Natural killer cell (primary cell): ENCODE data around the gene AKAP6. TPM values are rescaled to one million over a fixed set of nuclear protein-coding genes. Genes with fewer than 3 reads are reported as not detected.

Experiments
- ATAC-seq, 3 donors: fragments of 150-1000 bp in 2 of 3; fragments of 200-7000 bp in 1 of 3; cut with Tn5 transposase; 1 replicate in 1 of 3; 2 replicates in 2 of 3; pipeline ENCODE4 v1.10.0; 2021; ENCODE audit warnings: mild to moderate bottlenecking in 2 of 3, moderate library complexity in 2 of 3
- DNase-seq, 2 donors: peaks; one replicate each; pipeline versions ENCODE4 v3.0.0 to v3.0.0-alpha.2; 2013 to 2021; ENCODE audit warnings: mixed read lengths in 1 of 2
- H3K27ac ChIP-seq: one replicate; pipeline ENCODE4 v1.5.1; 2013; ENCODE audit warnings: mild to moderate bottlenecking, low read length
- H3K27me3 ChIP-seq: one replicate; pipeline ENCODE4 v1.6.1; 2013; ENCODE audit warnings: low read length; ENCODE audit not compliant: control insufficient read depth, insufficient read depth
- H3K36me3 ChIP-seq: one replicate; pipeline ENCODE4 v1.6.1; 2013; ENCODE audit warnings: low read length; ENCODE audit not compliant: control insufficient read depth, insufficient read depth
- H3K4me1 ChIP-seq: one replicate; pipeline ENCODE4 v1.6.1; 2013; ENCODE audit warnings: low read length; ENCODE audit not compliant: control insufficient read depth, insufficient read depth
- H3K4me3 ChIP-seq: one replicate; pipeline ENCODE4 v1.5.1; 2013; ENCODE audit warnings: low read length
- H3K9me3 ChIP-seq: one replicate; pipeline ENCODE4 v1.6.1; 2013; ENCODE audit warnings: low read length; ENCODE audit not compliant: control insufficient read depth, insufficient read depth
- H3K27ac Mint-ChIP-seq, 2 donors: one replicate each; pipeline ENCODE4 v1.8.0; 2022; ENCODE audit warnings: mild to moderate bottlenecking in 2 of 2, mixed read lengths in 2 of 2, moderate library complexity in 1 of 2
- H3K27me3 Mint-ChIP-seq, 2 donors: one replicate each; pipeline ENCODE4 v1.8.0; 2022; ENCODE audit warnings: low read depth in 2 of 2, mixed read lengths in 2 of 2
- H3K36me3 Mint-ChIP-seq: one replicate; pipeline ENCODE4 v1.8.0; 2022; ENCODE audit warnings: mixed read lengths
- H3K4me1 Mint-ChIP-seq, 2 donors: one replicate each; pipeline ENCODE4 v1.8.0; 2022; ENCODE audit warnings: mixed read lengths in 2 of 2
- H3K4me3 Mint-ChIP-seq: one replicate; pipeline ENCODE4 v1.8.0; 2022; ENCODE audit warnings: mild to moderate bottlenecking, moderate library complexity, mixed read lengths
- H3K9me3 Mint-ChIP-seq, 2 donors: one replicate each; pipeline ENCODE4 v1.8.0; 2022; ENCODE audit warnings: mixed read lengths in 2 of 2
- WGBS: methylation state at CpG from one replicate; pipeline ENCODE4 v1.1.7; 2013; ENCODE audit warnings: missing lambda C conversion rate; ENCODE audit not compliant: insufficient coverage; 5-methylcytosine and 5-hydroxymethylcytosine counted together
- intact Hi-C: fragments of 100-400 bp; cut with micrococcal nuclease; formaldehyde crosslinking; loops from one replicate; pipeline ENCODE4 v1.14.2; 2022
- total RNA-seq, 4 donors: library from RNA; stranded (reverse); fragments of 120-200 nt in 1 of 4; gene quantifications; one replicate each; pipeline versions ENCODE4 v1.2.3 to v1.2.4, GENCODE V29; 2013 to 2022
- TF ChIP-seq, protein P1 (sequence below): fragments of 200-600 bp; IDR thresholded peaks from one replicate; pipeline ENCODE4 v1.8.0; 2022; ENCODE audit warnings: antibody characterized with exemption

AKAP6 gene
- total RNA-seq, 3 donors from 2014 or later (not counting 1 experiment from before 2014, with no cell fraction given), result 0.21 to 1.3 (median 0.80) TPM

DNA sequence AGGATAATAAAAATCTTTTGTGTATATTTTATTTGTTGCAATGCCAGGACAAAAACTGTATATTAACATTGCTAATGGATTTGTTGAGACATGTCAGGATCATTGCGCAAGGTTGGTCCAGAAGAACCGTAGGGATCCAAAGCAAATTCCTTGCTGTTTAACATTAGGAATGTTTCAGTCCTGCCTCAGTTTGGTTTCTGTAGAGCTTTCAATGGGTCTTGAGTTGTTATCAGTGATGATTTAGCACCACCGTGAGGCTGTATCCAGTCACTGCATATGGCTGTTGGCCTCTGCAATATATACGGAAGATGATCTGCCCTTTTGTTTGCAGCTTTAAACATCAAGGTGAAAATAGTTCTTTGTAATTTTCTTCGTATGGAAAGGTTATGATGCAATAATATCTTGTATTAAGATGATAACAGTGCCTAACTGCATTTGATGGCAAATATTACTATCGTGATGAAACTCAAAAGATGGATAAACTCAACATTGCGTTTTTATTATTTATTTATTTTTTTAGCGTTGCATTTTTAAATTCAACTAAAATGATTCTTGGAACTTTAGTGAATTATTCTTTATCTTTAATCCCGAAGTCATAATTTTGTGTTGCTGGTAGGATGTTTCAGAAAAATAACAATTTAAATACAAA is 231.2 kb downstream of the AKAP6 start:
- Mint-ChIP-seq H3K27ac (no peak overlapping the region), H3K27me3 (peaks cover 0 to 3% of the 10 kb centered on the region in 2 donors), H3K4me1 (peaks cover 13 to 18% of the 10 kb centered on the region in 2 donors), H3K9me3 (no peaks in the 10 kb centered on the region), H3K36me3 (no peaks in the 10 kb centered on the region), H3K4me3 (no peak overlapping the region)
- Histone ChIP-seq H3K4me1 (no peaks in the 10 kb centered on the region), H3K9me3 (no peaks in the 10 kb centered on the region), H3K27ac (no peak overlapping the region), H3K4me3 (no peak overlapping the region), H3K27me3 (no peaks in the 10 kb centered on the region), H3K36me3 (no peaks in the 10 kb centered on the region)
- ATAC-seq, result peak in 2 of 3 donors; percentile 47 to 60
- 33% methylated on average over 6 of the region's 9 CpGs for WGBS
- TF ChIP-seq, protein P1, sequence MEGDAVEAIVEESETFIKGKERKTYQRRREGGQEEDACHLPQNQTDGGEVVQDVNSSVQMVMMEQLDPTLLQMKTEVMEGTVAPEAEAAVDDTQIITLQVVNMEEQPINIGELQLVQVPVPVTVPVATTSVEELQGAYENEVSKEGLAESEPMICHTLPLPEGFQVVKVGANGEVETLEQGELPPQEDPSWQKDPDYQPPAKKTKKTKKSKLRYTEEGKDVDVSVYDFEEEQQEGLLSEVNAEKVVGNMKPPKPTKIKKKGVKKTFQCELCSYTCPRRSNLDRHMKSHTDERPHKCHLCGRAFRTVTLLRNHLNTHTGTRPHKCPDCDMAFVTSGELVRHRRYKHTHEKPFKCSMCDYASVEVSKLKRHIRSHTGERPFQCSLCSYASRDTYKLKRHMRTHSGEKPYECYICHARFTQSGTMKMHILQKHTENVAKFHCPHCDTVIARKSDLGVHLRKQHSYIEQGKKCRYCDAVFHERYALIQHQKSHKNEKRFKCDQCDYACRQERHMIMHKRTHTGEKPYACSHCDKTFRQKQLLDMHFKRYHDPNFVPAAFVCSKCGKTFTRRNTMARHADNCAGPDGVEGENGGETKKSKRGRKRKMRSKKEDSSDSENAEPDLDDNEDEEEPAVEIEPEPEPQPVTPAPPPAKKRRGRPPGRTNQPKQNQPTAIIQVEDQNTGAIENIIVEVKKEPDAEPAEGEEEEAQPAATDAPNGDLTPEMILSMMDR, result peak; percentile 37
- DNase-seq, result peak in 1 of 2 donors; percentile 53
- intact Hi-C loops, result loop anchor here (2.0 to 10.0 kb wide), 2 partner anchors 486 to 634 kb away; partner anchors contain the start of gene ARHGAP5

DNA sequence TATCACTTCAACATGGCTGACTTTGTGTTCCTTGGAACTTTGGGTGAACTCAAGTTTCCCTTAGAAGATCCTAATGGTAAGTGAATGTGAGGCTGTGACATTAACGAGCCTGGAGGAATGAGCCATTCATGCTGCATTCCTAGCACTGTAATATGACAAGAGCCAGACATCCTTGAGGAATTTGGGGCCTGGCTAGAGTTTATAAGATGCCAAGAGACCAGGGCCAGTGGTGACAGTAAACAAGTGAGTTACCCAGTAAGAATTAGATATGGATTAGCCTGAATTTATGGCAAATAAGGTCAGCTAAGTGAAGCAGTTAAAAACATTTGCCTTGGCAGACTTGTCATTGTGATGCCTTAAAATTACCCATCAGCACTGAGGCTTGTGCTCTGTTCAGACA is 232.4 kb downstream of the AKAP6 start:
- no peaks in the 10 kb centered on the region for H3K36me3 Mint-ChIP-seq
- intact Hi-C loops, result loop anchor here (2.0 to 10.0 kb wide), 2 partner anchors 487 to 635 kb away; partner anchors contain the start of gene ARHGAP5
- ATAC-seq, result no peak

DNA sequence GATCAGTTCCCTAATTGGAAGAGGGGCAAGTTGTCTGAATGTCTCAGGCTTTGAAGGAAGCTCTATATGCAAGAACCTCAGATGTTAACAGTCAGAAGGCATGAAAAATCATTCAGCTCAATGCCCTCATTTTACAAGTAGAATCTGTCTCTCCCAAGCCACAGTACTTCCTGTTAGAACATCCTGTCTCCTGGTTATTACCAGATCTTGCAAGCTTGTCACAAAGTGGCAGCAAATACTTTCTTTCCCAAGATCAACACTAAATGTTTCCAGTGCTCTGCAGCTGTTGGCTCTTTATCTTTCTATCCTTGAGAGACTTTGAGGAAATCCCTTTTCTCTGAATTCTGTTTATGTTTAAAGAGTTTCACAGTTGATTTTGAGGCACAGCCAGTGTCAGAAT is 235.5 kb downstream of the AKAP6 start:
- no peaks in the 10 kb centered on the region for H3K36me3 Mint-ChIP-seq
- H3K27ac Mint-ChIP-seq, result peak overlapping the region in 1 of 2 donors; percentile 13
- no peak overlapping the region for H3K4me3 Mint-ChIP-seq
- DNase-seq (peak in 1 of 2 donors; percentile 8), ATAC-seq (peak in 1 of 3 donors; percentile 30)
- peaks cover 20 to 25% of the 10 kb centered on the region in 2 donors for H3K4me1 Mint-ChIP-seq
- Histone ChIP-seq H3K27ac (no peak overlapping the region), H3K36me3 (no peaks in the 10 kb centered on the region), H3K9me3 (no peaks in the 10 kb centered on the region), H3K4me1 (no peaks in the 10 kb centered on the region), H3K27me3 (no peaks in the 10 kb centered on the region), H3K4me3 (no peak overlapping the region)
- TF ChIP-seq, protein P1, result no peak
- H3K27me3 Mint-ChIP-seq, result peaks cover 0 to 4% of the 10 kb centered on the region in 2 donors
- H3K9me3 Mint-ChIP-seq, result no peaks in the 10 kb centered on the region
- intact Hi-C loops, result loop anchor here (10.0 kb wide), 1 partner anchor 490 kb away; the partner anchor contains the start of gene ARHGAP5

More for the DNA sequence above, 232.4 kb downstream of the AKAP6 start:
- TF ChIP-seq, protein P1, result no peak
- Mint-ChIP-seq H3K4me1 (peaks cover 20 to 25% of the 10 kb centered on the region in 2 donors), H3K4me3 (no peak overlapping the region), H3K27me3 (peaks cover 0 to 2% of the 10 kb centered on the region in 2 donors), H3K27ac (no peak overlapping the region), H3K9me3 (no peaks in the 10 kb centered on the region)
- no peaks in the 10 kb centered on the region for H3K36me3 ChIP-seq
- no peaks in the 10 kb centered on the region for H3K4me1 ChIP-seq
- WGBS, result 85% methylated on average over 1 of the region's 1 CpG
- H3K27ac ChIP-seq, result no peak overlapping the region
- H3K9me3 ChIP-seq, result no peaks in the 10 kb centered on the region
- no peak for DNase-seq
- H3K4me3 ChIP-seq, result no peak overlapping the region
- no peaks in the 10 kb centered on the region for H3K27me3 ChIP-seq
